RCC 7860 (cell line): Measurements from ENCODE around the gene KIAA1958.

Experiments used
- DNase-seq: peaks from one replicate; pipeline ENCODE4 v3.0.0-alpha.2; 2015; ENCODE audit warnings: low spot score
- FAIRE-seq: peaks from 2 replicates; lab custom pipeline; 2012; peaks lifted over from hg19 to GRCh38; lab: Jason Lieb, UNC

KIAA1958 gene

DNA sequence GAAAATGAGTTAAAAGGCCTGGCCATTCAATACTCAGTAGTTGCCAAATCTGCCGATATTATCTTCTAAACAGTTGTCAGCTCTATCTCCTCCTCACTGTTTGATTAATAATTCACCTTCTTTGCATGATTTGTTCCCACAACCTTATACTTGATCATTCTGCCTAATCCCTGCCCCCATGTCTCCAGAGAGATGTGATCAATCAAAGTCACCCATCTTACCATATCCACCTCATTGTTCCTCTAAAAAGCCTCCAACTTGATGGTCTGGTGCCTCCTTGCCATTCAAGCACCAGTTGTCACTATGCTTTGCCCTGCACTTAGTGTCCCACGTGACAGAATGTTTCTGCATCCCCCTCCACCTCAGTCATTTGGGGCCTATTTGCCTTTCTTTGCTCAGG is 41.3 kb downstream of the KIAA1958 start:
- DNase-seq, result no peak
- peak; percentile 30 for FAIRE-seq

DNA sequence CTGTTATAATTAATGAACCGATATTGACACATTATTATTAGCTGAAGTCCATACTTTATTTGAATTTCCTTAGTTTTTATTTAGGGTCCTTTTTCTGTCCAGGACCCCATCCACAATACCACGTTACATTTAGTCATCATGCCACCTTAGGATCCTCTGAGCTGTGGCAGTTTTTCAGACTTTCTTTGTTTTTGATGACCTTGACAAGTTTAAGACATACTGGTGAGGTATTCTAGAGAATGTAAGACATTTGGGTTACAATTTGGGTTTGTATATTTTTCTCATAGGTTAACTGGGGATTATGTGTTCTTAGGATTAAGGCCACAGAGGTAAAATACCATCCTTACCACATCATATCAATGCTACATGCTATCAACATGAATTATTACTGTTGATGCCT is 42.7 kb downstream of the KIAA1958 start:
- DNase-seq (no peak), FAIRE-seq (no peak)

DNA sequence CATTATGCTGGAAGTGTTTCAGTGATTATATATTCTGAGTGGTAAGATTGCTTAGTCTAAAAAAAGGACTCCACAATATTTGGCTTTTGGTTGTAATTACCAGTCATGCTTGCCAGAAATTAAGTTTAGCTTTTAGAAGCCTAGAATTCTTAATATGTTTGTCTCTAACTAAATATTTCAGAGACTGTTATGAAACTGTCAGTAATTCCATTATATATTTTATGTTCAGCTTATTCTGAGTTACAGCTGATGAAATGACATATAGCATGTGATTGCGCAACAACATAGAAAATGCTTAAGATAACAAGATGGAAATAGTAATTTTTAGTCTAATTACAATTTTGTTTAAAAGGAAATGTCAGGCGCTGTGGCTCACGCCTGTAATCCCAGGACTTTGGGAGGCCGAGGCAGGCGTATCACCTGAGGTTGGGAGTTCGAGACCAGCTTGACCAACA is 44.2 kb downstream of the KIAA1958 start:
- DNase-seq (no peak), FAIRE-seq (no peak)

DNA sequence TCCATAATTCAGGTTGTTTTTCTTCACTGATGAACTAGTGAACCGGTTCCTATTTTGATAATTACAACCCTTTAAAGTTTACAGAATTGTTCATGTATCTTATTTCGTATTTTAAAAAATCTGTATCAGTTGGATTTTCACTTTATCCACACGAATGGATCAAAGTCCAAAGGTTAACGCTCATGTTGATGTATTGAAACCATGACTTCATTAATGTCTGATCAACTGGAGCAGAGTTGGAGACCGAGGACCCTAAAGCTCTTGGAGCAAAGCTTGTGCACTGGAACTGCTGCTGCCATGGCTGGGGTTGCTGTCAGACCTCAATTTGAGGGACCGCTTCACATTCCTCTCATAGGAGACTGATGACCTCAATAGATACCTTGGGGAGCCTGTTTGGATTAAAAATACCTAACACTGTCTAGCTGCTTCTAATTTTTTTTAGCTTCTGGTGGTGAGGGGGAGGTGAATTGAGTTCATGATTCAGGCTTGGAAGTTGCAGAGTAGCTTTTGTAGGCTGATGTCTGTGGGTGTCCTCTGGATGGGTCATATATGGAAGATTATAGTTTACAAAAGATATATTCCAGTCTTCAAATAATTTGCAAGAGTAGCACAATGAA is 45.1 kb downstream of the KIAA1958 start:
- DNase-seq, result no peak
- no peak for FAIRE-seq

- FAIRE-seq (no peak), DNase-seq (no peak)
Measured at GRCh38 chr9:112532427-112532826, 45.8 kb downstream of the KIAA1958 start.

- DNase-seq, result no peak
- no peak for FAIRE-seq
Measured at GRCh38 chr9:112533660-112534059, 47.0 kb downstream of the KIAA1958 start.

GRCh38 chr9:112535301-112535700 is 48.7 kb downstream of the KIAA1958 start:
- no peak for FAIRE-seq
- no peak for DNase-seq

DNA sequence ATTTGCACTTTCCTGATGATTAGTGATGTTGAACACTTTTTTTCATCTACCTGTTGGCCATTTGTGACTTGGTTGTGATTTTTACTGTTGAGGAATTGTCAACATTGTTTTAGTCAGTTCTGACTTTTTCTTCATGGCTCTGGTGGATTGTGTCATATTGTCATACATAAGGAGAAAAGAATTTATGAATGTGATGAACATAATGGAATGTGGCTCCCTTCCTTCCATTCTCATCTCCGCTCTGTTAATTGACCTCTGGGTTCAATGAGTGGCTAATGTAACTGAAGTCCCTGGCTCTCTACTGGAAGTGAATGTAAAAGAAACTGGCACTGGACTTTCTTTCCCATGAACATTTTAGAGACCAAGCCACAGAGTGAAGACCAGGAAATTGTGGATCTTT is 49.2 kb downstream of the KIAA1958 start:
- DNase-seq, result peak; percentile 61
- FAIRE-seq, result peak; percentile 61

DNA sequence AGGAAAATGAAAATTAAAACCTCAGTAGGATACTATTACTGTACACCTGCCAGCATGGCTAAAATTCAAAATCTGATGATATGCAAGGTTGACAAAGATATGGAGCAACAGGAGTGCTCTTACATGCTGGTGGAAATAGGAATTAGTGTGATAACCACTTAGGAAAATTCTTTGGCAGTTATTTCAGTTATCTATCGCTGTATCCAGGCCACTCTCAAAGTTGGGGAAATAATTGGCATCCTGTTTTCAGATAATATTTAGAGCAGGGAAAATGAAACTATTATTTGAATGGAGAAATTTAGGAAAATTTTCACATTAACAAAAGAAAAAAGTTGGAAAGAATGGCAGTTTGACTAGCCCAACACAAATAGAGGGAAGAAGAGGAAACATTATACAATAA is 50.9 kb downstream of the KIAA1958 start:
- FAIRE-seq (no peak), DNase-seq (no peak)

DNA sequence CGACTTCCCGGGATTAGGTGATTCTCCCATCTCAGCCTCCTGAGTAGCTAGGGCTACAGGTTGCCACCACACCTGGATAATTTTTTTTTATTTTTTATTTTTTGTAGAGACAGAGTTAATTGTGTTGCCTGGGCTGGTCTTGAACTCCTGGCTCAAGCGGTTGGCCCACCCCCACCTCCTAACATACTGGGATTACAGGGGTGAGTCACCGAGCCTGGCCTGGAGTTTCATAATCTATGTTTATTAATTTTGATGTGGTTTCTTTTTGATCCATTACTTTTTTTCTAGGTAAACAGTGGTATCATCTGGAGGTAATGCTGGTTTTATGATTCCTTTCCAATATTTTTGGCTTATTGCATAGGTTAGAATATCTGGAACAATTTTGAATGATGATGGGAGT is 54.2 kb downstream of the KIAA1958 start:
- FAIRE-seq (no peak), DNase-seq (no peak)

DNA sequence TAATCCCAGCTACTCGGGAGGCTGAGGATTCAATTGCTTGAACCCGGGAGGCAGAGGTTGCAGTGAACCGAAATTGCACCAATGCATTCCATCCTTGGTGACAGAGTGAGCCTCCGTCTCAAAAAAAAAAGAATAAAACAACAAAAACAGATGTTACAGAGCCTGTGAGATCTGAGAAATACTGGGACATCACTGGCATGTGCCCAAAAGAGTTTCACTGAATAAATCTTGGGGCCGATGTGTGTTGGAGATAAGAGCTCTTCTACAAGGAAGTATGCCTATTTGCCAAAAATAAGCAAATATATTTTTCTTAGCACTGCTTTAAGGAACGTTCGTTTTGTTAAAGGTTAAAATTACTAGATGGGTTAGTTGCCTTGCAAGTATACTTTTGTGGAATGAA is 55.1 kb downstream of the KIAA1958 start:
- DNase-seq, result no peak

GRCh38 chr9:112542593-112543292 is 56.1 kb downstream of the KIAA1958 start:
- FAIRE-seq (no peak), DNase-seq (no peak)

More for the DNA sequence above, 55.1 kb downstream of the KIAA1958 start:
- FAIRE-seq, result no peak

DNA sequence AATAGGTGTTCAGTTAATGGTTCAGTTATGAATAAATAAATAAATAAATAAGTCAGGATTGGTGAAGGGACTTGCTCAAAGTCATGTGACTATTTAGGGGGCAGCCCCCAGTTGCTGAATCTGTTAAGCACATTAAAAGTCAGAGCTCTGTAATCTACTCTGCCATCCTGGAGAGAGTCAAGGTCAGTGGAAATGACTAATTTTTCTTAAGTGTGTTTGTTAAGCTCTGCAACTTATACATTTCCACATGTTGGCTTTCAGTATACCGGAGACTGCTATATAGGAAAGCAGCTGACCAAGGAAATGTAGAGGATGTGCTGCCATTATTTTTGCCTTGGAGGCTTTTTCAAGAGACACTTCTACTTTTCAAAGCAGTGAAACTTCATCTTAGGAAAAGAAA is 57.9 kb downstream of the KIAA1958 start:
- FAIRE-seq (no peak), DNase-seq (no peak)

DNA sequence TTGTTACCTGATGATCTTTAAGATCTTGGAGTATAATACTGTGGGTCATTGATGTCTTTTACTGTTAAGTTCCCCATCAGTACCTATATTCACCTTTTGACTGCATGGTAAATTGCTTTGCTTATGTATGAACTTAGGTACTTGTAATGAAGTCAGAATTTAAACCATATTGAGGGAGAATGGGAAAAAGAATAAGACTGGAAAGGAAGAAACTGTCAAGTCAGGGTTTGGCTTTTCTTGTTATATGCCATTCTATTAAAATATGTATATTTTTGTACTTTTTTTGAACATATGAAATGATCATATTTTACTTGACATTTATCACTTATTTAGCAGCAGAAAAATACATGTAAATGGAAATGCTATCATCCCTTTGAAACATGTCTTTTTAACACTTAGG is 58.6 kb downstream of the KIAA1958 start:
- DNase-seq, result no peak
- no peak for FAIRE-seq

DNA sequence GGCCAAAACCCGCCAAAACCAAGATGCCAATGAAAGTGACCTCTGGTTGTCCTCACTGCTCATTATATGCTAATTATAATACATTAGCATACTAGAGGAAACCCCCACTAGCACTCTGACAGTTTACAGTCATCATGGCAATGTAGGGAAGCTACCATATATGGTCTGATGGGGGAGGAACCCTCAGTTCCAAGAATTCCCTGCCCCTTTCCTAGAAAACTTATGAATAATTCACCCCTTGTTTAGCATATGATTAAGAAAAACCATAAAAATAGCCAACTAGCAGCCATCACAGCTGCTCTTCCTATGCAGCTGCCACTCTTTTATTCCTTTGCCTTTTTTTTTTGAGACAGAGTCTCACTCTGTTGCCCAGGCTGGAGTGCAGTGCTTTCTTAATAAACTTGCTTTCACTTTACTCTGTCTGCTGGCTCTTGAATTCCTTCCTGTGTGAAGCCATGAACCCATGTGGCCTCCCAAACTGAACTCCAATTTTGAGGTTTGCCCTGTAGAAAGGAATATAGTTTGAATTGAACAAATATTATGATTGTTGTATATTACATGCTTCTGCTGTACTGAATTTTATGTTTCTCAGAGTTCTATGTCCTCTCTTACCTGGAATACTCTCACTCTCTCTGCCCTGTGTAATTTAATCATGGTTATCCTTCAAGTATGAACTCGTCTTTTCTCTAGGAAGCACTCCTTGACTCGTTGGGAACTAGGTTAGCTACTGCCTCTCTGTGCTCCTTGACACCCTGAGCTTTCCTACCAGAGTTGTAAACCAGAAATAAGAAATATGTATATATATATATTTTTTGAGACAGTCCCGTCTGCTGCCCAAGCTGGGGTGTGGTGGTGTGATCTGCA is 59.8 kb downstream of the KIAA1958 start:
- FAIRE-seq (no peak), DNase-seq (no peak)

GRCh38 chr9:112548051-112548440 is 61.4 kb downstream of the KIAA1958 start:
- no peak for FAIRE-seq
- no peak for DNase-seq

DNA sequence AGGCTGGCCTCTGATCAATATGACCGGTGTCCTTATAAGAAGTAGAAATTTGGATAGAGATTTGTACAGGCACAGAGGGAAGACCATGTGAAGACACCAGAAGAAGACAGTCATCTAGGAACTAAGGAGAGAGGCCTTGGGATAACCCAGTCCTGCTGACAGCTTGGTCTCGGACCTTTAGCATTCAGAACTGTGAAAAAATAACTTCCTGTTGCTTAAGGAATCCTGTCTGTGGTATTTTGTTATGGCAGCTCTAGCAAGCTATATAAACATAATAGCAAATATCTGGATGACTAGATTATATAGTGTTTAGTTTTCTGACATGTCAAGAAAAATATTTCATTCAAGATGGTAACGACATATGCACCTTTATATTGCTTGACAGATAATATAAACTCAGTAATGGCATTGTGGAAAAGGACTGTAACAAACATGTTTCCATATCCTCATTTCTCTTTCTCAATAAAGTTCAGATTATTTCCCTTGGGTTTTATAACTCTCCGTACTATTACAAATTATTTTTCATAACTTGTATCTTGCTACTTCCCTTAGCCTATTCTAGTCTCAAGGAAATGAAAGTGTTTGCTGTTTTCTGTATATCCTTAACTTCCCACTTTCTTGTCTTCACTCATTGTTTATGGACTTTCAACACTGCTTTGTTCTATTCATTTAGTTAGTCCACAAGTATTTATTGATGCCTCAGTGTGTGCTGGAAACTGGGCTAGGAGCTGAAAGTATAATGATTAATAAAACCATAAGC is 62.4 kb downstream of the KIAA1958 start:
- FAIRE-seq, result no peak
- no peak for DNase-seq

DNA sequence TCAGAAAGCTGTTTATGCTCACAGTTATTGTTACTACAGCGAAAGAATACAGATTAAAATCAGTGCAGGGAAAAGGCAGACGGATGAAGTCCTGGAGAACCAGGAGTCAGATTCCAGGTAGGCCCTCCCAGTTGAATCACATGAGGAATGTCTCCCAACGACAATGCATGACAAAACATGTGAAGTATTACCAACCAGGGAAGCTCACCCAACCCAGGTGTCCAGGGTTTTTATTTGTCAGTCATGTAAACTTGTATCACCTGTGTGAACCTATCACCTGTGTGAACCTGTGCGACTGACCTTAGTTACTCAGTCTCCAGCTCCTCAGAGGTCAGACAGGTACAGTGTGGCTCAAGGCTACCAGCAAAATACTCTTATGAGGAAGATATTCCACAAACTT is 63.9 kb downstream of the KIAA1958 start:
- no peak for DNase-seq
- no peak for FAIRE-seq

GRCh38 chr9:112551641-112552040 is 65.0 kb downstream of the KIAA1958 start:
- FAIRE-seq, result no peak
- no peak for DNase-seq

- DNase-seq, result no peak
- FAIRE-seq, result peak; percentile 54
Measured at GRCh38 chr9:112552229-112553056, 65.8 kb downstream of the KIAA1958 start.
